Measurements from ENCODE around the gene CPSF4L. TPM values are rescaled to one million over a fixed set of nuclear protein-coding genes. Genes with fewer than 3 reads are reported as not detected.

The CPSF4L gene
- total RNA-seq, 1 donor from 2014 or later: not detected

DNA sequence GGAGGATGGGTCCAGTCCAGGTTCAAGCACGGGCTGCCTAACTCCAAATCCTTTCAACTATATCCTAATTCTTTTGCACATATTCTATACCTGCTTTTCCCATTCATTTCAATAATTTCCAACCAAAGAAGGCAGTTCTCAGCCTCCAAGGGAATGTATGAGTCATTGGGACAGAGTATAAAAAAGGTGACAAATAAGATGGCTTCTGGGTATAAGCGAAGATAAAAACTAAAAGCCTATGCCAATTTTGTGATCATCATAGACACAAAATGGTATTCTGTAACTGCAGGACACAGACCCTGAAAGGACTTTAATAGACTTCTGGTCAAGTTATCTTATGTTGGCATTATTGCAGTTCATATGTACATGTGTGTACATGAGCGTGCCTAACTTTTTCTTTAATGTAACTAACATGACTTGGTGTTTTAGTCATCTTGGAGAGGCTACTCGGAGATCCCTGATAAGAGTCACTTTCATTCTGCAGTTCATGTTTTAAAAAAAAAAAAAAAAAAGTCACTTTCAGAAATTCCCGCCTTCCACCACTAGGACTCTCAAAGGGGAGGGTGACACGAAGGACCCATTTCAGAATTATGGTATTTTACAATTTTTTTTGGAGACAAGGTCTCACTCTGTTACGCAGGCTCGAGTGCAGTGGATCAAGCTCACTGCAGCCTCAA lies 51.5 kb downstream of the CPSF4L start:
- Histone ChIP-seq H3K9me3 (no peaks in the 10 kb centered on the region), H3K4me3 (no peak overlapping the region), H3K36me3 (peaks cover 64% of the 10 kb centered on the region), H3K4me1 (peaks cover 9% of the 10 kb centered on the region), H3K27me3 (ENCODE audit: low read depth) (no peaks in the 10 kb centered on the region), H3K27ac (no peak overlapping the region)
- intact Hi-C loops (cut with DNase I): no loop called here
- no peak for DNase-seq
- ATAC-seq: no peak
- peak; percentile 12 for TF ChIP-seq CTCF (IDR thresholded peaks at IDR 0.05)

- Histone ChIP-seq H3K4me1 (peaks cover 9% of the 10 kb centered on the region), H3K27me3 (ENCODE audit: low read depth) (no peaks in the 10 kb centered on the region), H3K4me3 (no peak overlapping the region), H3K27ac (no peak overlapping the region), H3K36me3 (peaks cover 67% of the 10 kb centered on the region), H3K9me3 (no peaks in the 10 kb centered on the region)
- ATAC-seq (no peak), DNase-seq (no peak)
- no peak for TF ChIP-seq CTCF (IDR thresholded peaks at IDR 0.05)
- intact Hi-C loops (cut with DNase I): no loop called here
Measured at GRCh38 chr17:73209436-73209835, 52.2 kb downstream of the CPSF4L start.

DNA sequence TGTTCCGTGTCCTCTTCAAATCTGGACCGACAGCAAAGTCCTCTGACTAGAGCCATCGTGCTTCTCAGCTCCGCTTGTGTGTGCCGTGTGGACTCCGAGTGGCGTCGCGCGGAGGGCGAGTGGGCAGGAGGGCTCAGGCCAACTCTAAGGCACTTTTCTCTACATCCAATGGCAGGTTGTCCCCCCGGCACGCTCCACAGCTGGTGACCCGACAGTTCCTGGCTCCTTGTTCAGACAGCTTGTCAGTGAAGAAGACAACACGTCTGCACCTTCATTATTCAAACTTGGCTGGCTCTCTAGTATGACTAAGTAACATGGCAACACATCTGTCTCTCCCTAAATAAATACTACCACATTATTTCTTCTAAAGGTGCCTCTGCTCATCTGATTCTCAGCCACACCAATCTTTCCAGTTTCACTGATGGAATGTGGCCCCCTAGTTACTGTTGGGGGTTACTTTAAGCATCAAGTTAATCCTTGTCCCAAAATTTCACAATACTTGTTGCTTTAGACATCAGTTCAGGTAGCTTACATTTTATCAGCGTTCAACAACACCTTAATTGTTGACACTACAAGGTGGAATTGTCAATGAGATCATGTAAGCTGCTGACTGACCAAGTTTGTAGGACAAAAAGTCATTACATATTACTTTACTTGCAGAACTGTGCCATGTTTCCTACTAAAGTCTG lies 53.4 kb downstream of the CPSF4L start:
- H3K27ac ChIP-seq: no peak overlapping the region
- TF ChIP-seq CTCF (IDR thresholded peaks at IDR 0.05): no peak
- DNase-seq: no peak
- H3K4me3 ChIP-seq: no peak overlapping the region
- no peaks in the 10 kb centered on the region for H3K9me3 ChIP-seq
- no peak for ATAC-seq
- H3K4me1 ChIP-seq: peaks cover 17% of the 10 kb centered on the region
- no peaks in the 10 kb centered on the region for H3K27me3 ChIP-seq (ENCODE audit: low read depth)
- intact Hi-C loops (cut with DNase I): no loop called here
- H3K36me3 ChIP-seq: peaks cover 71% of the 10 kb centered on the region

DNA sequence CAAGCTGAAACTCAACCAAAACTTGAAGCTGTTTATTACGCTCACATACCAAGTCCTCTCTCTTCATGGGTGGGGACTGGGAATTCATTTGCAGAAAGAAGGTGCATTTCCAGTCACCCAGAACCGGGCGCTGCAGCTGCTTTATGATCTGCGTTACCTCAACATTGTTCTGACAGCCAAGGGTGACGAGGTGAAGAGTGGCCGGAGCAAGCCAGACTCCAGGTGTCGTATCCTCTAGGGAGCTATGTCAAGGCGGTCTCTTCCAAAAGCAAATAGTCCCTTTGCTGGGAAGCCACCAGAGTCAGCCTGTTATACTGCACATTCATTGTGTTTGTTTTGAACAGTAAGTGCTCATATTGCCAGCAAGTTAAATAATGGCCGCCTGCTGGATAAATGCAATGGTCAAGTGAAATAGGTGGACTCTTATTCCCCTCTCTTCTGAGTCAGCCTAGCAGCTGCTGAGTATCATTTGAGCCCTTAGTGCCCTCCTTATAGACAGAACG lies 56.2 kb downstream of the CPSF4L start:
- TF ChIP-seq CTCF (IDR thresholded peaks at IDR 0.05): no peak
- Histone ChIP-seq H3K27me3 (ENCODE audit: low read depth) (no peaks in the 10 kb centered on the region), H3K4me3 (no peak overlapping the region), H3K9me3 (no peaks in the 10 kb centered on the region), H3K27ac (no peak overlapping the region), H3K36me3 (peaks cover 98% of the 10 kb centered on the region), H3K4me1 (peaks cover 18% of the 10 kb centered on the region)
- DNase-seq (no peak), ATAC-seq (no peak)
- intact Hi-C loops (cut with DNase I): no loop called here

GRCh38 chr17:73203788-73204479 lies 57.7 kb downstream of the CPSF4L start:
- intact Hi-C loops (cut with DNase I): no loop called here
- TF ChIP-seq CTCF (IDR thresholded peaks at IDR 0.05): no peak
- Histone ChIP-seq H3K9me3 (no peaks in the 10 kb centered on the region), H3K4me1 (peaks cover 18% of the 10 kb centered on the region), H3K27ac (peak overlapping the region; percentile 40), H3K27me3 (ENCODE audit: low read depth) (no peaks in the 10 kb centered on the region), H3K4me3 (no peak overlapping the region), H3K36me3 (peaks cover 100% of the 10 kb centered on the region)
- no peak for DNase-seq
- no peak for ATAC-seq

All from lower lobe of right lung (tissue), 2 donors.